OCI-LY3 (cell line): Measurements from ENCODE around the gene NPIPB8.
"Not testable (repeated sequence)": the region's sequence is repeated elsewhere in the genome, so short reads cannot be mapped to it uniquely, and the experiment has no call there.

Source experiments
- EZH2phosphoT487 ChIP-seq: fragments of 200-600 bp; shearing (Covaris generic); IDR thresholded peaks from 2 replicates; pipeline ENCODE4 v1.6.1; 2018; ENCODE audit warnings: antibody characterized with exemption, mixed run types, low read depth
- TF ChIP-seq, protein P1 (sequence below): fragments of 200-600, 300-600 bp; sonication (generic); IDR thresholded peaks from 2 replicates; pipeline ENCODE4 v1.5.1; 2014; ENCODE audit warnings: antibody characterized with exemption, low read length, low read depth

- TF ChIP-seq, protein P1, sequence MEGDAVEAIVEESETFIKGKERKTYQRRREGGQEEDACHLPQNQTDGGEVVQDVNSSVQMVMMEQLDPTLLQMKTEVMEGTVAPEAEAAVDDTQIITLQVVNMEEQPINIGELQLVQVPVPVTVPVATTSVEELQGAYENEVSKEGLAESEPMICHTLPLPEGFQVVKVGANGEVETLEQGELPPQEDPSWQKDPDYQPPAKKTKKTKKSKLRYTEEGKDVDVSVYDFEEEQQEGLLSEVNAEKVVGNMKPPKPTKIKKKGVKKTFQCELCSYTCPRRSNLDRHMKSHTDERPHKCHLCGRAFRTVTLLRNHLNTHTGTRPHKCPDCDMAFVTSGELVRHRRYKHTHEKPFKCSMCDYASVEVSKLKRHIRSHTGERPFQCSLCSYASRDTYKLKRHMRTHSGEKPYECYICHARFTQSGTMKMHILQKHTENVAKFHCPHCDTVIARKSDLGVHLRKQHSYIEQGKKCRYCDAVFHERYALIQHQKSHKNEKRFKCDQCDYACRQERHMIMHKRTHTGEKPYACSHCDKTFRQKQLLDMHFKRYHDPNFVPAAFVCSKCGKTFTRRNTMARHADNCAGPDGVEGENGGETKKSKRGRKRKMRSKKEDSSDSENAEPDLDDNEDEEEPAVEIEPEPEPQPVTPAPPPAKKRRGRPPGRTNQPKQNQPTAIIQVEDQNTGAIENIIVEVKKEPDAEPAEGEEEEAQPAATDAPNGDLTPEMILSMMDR = not testable (repeated sequence)
- not testable (repeated sequence) for TF ChIP-seq EZH2phosphoT487
Measured at GRCh38 chr16:28636093-28636823, 1.6 kb upstream of the NPIPB8 start.
